DND-41 (cell line): Measurements from ENCODE around the gene GPD1.

Experiments used
- ATAC-seq: fragments of 200-7000 bp; cut with Tn5 transposase; 3 replicates; pipeline ENCODE4 v1.9.1; 2021; ENCODE audit warnings: low read depth; ENCODE audit not compliant: insufficient read depth
- DNase-seq: peaks from one replicate; pipeline ENCODE4 v3.0.0-alpha.2; 2020
- H2AFZ ChIP-seq: 2 replicates; pipeline ENCODE4 v1.6.0; 2012; ENCODE audit warnings: low read depth, low read length
- H3K27ac ChIP-seq: 2 replicates; pipeline ENCODE4 v1.5.1; 2012; ENCODE audit warnings: low read length, inconsistent platforms
- H3K27me3 ChIP-seq: fragments of 200-600 bp; sonication (generic); 2 replicates; pipeline ENCODE4 v1.6.0; 2012; ENCODE audit warnings: low read length, mild to moderate bottlenecking, inconsistent platforms; ENCODE audit not compliant: insufficient read depth, poor library complexity
- H3K36me3 ChIP-seq: 2 replicates; pipeline ENCODE4 v1.5.1; 2012; ENCODE audit warnings: low read length, inconsistent platforms; ENCODE audit not compliant: insufficient read depth
- H3K4me1 ChIP-seq: 2 replicates; pipeline ENCODE4 v1.5.1; 2012; ENCODE audit warnings: mild to moderate bottlenecking, low read length; ENCODE audit not compliant: insufficient read depth
- H3K4me2 ChIP-seq: 2 replicates; pipeline ENCODE4 v1.6.0; 2012; ENCODE audit warnings: mild to moderate bottlenecking, moderate library complexity, low read length, inconsistent platforms; ENCODE audit not compliant: insufficient read depth
- H3K4me3 ChIP-seq, 2 experiments: fragments of 200-600 bp in 1 of 2; shearing (Covaris generic) in 1 of 2; 2 replicates each; pipeline ENCODE4 v1.5.1; 2012 to 2016; ENCODE audit warnings: inconsistent platforms in 2 of 2, low read length in 2 of 2, mild to moderate bottlenecking in 2 of 2, low read depth in 1 of 2, moderate library complexity in 1 of 2
- H3K79me2 ChIP-seq: 2 replicates; pipeline ENCODE4 v1.6.0; 2012; ENCODE audit warnings: low read length, inconsistent platforms; ENCODE audit not compliant: insufficient read depth
- H3K9ac ChIP-seq: 2 replicates; pipeline ENCODE4 v1.6.0; 2012; ENCODE audit warnings: low read depth, mild to moderate bottlenecking, inconsistent platforms, low read length, moderate library complexity
- H3K9me3 ChIP-seq: 2 replicates; pipeline ENCODE4 v1.5.1; 2012; ENCODE audit warnings: low read length, moderate library complexity, mild to moderate bottlenecking, inconsistent platforms; ENCODE audit not compliant: insufficient read depth, severe bottlenecking
- H4K20me1 ChIP-seq: 2 replicates; pipeline ENCODE4 v1.6.0; 2012; ENCODE audit warnings: low read length; ENCODE audit not compliant: insufficient read depth
- CTCF ChIP-seq: IDR thresholded peaks from 2 replicates; pipeline ENCODE4 v1.5.1; 2012; ENCODE audit warnings: borderline replicate concordance, low read length, moderate library complexity, mild to moderate bottlenecking; ENCODE audit not compliant: poor library complexity, severe bottlenecking; ENCODE audit errors: extremely low read depth
- EZH2 ChIP-seq: IDR thresholded peaks from 3 replicates; pipeline ENCODE4 v1.6.1; 2012; ENCODE audit warnings: borderline replicate concordance, low read depth, mild to moderate bottlenecking, moderate library complexity, low read length, inconsistent platforms; ENCODE audit not compliant: severe bottlenecking

The GPD1 gene

DNA sequence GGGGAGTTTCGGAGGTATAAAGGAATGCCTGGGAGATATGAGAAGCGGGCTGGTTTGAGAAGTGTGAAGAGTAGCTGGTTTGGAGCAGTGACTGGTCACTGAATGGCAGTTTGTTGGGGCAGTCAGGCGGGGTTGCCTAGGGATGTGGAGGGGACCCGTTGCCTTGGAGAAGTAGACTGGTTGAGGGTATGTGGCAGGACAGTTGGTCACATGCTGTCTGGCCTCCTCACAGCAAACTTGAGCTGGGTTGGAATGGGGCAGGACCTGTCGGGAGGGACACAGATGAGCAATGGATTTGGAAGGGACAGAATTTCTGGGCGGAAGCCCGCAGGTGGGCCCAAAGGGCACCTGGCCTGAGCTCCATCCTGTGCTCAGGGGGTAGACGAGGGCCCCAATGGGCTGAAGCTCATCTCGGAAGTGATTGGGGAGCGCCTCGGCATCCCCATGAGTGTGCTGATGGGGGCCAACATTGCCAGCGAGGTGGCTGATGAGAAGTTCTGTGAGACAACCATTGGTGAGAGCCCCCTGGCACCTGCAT is 2.2 kb downstream of the GPD1 start:
- DNase-seq (no peak), ATAC-seq (no peak)
- H3K9ac ChIP-seq: no peak overlapping the region
- H4K20me1 ChIP-seq: no peaks in the 10 kb centered on the region; the same call in 1 of the 2 replicates
- no peak overlapping the region for H2AFZ ChIP-seq
- H3K4me3 ChIP-seq: no peak overlapping the region
- peaks cover 2% of the 10 kb centered on the region; the same call in 1 of the 2 replicates for H3K36me3 ChIP-seq
- H3K79me2 ChIP-seq: no peaks in the 10 kb centered on the region
- H3K4me1 ChIP-seq: peaks cover 20% of the 10 kb centered on the region
- TF ChIP-seq CTCF: no peak
- no peak for TF ChIP-seq EZH2
- no peak overlapping the region for H3K27ac ChIP-seq
- no peaks in the 10 kb centered on the region for H3K27me3 ChIP-seq
- no peak overlapping the region for H3K4me2 ChIP-seq
- H3K9me3 ChIP-seq: no peaks in the 10 kb centered on the region

DNA sequence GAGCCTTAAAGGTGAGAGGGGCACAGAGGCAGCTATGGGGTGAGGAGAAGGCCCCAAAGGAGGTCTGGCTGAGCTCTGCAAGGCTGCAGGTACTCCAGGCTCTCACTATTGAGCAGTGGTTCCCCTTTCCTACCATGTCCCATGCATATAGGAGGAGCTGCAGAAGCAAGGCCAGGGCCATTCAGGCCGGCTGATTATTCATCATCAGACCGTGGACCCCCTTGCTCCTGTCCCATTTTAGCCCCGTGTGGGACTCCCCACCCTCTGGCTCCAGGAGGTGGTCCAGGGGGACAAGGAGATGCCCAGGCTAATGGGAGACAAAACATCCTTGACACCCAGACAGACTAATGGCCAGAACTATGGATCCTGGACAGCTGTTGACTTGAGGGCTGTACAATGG is 3.1 kb downstream of the GPD1 start:
- no peak overlapping the region for H3K9ac ChIP-seq
- no peak overlapping the region for H2AFZ ChIP-seq
- H3K27ac ChIP-seq: no peak overlapping the region
- H4K20me1 ChIP-seq: no peaks in the 10 kb centered on the region; the same call in 1 of the 2 replicates
- H3K9me3 ChIP-seq: no peaks in the 10 kb centered on the region
- no peaks in the 10 kb centered on the region for H3K36me3 ChIP-seq
- H3K4me3 ChIP-seq: no peak overlapping the region
- no peak for ATAC-seq
- TF ChIP-seq CTCF: no peak
- TF ChIP-seq EZH2: no peak
- no peak overlapping the region for H3K4me2 ChIP-seq
- H3K4me1 ChIP-seq: peaks cover 25% of the 10 kb centered on the region
- peaks cover under 1% of the 10 kb centered on the region; the same call in 1 of the 2 replicates for H3K79me2 ChIP-seq
- no peak for DNase-seq
- H3K27me3 ChIP-seq: no peaks in the 10 kb centered on the region

DNA sequence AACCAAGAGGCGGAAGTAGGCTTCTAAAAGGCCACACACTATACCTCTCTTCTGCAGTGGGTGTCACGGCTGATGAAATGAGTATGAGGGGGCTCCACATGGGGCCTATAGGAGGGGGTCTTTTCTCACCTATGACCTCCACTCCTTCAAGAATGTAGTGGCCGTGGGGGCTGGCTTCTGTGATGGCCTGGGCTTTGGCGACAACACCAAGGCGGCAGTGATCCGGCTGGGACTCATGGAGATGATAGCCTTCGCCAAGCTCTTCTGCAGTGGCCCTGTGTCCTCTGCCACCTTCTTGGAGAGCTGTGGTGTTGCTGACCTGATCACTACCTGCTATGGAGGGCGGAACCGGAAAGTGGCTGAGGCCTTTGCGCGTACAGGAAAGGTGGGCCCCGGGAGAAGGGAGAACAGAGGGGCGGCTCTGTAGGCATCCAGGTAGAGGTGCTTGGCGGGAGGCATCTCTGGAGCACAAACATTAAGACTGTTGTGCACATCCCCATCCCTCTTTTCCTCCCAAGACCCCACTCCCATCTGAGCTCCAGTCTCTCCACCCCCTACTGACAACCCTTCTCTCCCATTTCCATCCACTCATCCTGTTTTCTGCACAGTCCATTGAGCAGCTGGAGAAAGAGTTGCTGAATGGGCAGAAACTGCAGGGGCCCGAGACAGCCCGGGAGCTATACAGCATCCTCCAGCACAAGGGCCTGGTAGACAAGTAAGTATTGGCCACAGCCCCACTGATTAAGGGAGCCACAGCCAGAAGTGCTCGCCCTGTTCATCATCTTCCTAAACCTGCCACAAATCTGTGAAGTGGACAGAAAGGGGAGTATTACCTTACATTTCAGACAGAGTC is 3.8 kb downstream of the GPD1 start:
- H3K9me3 ChIP-seq: no peaks in the 10 kb centered on the region
- H3K36me3 ChIP-seq: peaks cover 4% of the 10 kb centered on the region; the same call in 1 of the 2 replicates
- no peaks in the 10 kb centered on the region for H3K27me3 ChIP-seq
- H3K4me2 ChIP-seq: no peak overlapping the region
- H3K27ac ChIP-seq: no peak overlapping the region
- H3K9ac ChIP-seq: no peak overlapping the region
- DNase-seq: no peak
- no peak for ATAC-seq
- H2AFZ ChIP-seq: no peak overlapping the region
- peaks cover 25% of the 10 kb centered on the region for H3K4me1 ChIP-seq
- no peak overlapping the region for H3K4me3 ChIP-seq
- TF ChIP-seq EZH2 (no peak), CTCF (no peak)
- H3K79me2 ChIP-seq: peaks cover 7% of the 10 kb centered on the region
- no peaks in the 10 kb centered on the region; the same call in 1 of the 2 replicates for H4K20me1 ChIP-seq
